GM19468 (cell line): ENCODE data around the gene TCAP.

Experiments
- ATAC-seq: cut with Tn5 transposase; IDR thresholded peaks from one replicate; pipeline ENCODE4 v1.9.1; 2021; ENCODE audit warnings: mild to moderate bottlenecking, moderate library complexity, moderate number of reproducible peaks; ENCODE audit not compliant: unreplicated experiment; ENCODE audit errors: extremely low read depth

The TCAP gene

DNA sequence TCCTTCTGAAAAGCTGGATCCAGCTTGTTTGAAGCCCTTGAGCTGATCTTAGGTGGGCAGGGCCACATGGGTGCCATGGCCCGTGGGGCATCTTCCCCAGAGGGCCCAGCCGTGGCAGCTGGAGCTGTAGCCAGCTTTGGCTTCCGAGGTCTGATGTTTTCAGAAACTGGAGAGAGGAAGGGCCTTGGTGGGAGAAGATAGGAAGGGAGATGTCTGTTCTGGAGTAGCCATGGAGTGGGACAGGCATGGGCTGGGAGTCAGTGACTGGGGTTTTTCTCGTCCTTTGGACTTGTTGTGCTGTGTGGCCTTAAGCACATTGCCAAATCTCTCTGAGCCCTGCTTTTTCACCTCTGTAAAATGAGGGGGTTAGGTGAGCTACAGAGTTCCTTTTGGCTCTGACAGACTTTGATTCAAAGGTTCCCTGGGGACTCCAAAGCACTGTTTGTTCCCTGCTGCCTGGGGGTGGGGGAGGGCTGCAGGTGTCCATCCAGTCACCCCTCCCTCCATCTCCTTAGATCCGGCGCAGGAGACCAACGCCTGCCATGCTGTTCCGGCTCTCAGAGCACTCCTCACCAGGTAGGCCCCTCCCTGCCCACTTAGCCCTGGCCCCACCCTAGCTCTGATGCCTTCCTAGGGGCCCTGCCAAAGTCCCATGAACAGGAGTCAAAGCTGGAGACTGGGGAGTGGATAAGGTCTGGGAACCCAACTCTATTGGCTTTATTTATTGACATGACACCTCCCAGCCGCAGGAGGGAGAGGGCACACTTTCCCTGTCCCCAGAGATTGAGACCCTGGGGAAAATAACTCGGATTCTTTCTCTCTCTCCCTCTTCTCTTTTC, 36.3 kb upstream of the TCAP start:
- no peak for ATAC-seq

DNA sequence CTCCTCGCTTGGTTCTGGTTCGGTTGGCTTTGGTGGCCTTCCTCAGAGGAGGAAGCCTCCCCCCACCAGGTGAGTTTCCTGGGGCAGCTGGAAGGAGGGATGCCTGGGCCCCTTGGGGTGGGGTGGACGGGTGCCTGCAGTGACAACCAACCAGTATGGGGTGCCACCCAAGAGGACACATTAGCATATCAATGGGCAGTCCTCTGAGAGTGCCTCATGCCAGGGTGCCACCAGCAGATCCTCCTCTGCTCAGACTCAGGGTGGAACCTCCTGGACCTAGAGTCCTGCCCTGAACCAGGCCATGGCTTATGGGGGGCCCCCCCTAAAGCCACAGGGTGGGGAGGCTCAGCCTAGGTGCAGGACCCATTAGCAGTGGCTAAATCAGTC, 35.7 kb upstream of the TCAP start:
- ATAC-seq, result no peak

DNA sequence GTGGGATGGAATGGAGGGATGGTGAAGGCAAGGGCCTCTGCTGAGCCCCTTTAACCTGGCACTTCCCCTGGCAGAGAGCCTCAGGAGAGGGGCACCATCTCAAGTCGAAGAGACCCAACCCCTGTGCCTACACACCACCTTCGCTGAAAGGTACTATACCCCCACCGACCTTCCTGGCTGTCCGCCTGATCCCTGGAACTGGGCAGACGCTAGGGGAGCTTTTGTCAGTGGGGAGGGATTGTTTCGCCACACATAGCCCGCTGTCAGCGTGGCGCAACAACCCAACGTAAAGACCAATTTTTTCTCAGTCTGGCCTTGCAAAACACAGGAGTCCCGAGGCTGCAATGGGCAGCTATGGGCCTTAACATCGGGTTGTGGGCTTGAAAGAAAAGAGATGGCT, 35.3 kb upstream of the TCAP start:
- ATAC-seq, result no peak

DNA sequence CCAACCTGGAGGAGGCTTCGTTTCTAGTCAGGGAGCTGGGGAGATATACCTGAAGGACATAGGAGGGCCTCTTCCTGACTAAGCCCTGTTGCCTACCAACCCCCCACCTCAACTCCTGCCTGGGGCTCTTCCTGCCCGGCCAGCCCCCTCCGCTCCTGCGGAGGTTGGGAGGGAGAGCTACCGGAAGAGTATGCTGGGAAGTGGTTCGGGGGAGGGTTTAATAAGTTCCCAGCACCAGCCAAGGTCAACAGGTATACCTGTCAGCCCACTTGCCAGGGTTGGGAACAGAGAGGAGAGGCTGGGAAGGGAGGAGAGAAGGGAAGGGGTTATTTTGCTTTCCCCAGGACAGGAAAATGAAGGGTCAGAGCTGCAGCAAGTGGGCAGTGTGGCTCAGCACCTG, 33.7 kb upstream of the TCAP start:
- ATAC-seq, result no peak

DNA sequence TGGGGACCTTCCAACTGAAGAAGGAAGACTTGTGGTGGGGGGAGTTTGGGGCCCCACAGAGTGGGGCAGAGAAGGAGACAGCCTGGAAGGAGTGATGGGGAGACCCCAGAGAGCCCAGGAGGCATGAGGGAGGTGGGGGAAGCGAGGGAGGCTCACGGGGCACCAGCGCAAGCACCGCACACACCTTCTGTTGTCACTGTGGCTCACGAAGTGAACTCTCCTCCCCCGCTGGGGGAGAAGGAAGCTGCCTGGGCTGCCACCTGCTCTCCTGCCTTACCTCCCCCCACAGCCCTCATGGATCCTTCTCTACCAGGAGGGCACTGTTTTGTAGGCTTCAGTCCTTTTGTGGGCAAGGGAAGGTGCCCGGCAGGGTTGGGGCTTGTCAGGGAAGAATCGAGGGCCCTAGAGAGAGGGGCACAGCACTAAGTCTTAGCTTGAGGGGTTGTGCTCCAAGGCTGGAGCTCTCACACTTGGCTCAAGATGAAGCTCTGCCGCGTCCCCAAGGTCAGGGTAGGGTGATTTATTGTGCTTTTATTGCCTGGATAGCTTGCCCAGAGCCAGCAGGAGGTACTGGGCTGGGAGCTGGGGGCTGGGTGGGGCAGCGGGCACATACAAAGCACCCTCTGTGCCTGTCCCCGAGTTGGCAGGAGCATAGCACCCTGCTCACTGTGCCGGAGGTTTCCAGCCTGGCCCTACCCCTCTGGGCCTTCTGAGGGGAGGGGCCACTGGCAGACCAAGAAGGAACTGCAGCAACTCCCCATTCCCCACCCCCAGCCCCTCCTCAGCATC, 32.8 kb upstream of the TCAP start:
- no peak for ATAC-seq

DNA sequence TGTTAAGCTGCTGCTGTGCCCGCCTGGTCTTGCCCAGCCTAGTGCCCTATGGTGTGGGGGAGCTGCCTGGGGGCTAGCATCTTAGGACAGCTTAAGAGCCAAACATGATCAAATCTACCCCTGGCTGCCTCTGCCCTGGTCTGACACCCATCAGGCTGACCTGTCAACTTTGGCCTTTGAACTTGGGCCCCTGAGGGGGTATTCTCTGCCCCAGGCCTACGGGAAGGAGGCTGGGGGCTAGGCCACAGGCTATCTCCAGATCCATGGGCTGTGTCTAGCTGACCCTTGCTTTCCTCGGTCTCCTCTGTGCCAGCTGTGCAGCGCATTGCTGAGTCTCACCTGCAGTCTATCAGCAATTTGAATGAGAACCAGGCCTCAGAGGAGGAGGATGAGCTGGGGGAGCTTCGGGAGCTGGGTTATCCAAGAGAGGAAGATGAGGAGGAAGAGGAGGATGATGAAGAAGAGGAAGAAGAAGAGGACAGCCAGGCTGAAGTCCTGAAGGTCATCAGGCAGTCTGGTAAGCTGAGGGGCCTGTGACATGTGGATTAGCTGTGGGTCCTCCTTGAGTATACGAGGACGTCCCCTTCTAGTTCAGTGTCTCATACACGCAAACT, 31.5 kb upstream of the TCAP start:
- no peak for ATAC-seq

DNA sequence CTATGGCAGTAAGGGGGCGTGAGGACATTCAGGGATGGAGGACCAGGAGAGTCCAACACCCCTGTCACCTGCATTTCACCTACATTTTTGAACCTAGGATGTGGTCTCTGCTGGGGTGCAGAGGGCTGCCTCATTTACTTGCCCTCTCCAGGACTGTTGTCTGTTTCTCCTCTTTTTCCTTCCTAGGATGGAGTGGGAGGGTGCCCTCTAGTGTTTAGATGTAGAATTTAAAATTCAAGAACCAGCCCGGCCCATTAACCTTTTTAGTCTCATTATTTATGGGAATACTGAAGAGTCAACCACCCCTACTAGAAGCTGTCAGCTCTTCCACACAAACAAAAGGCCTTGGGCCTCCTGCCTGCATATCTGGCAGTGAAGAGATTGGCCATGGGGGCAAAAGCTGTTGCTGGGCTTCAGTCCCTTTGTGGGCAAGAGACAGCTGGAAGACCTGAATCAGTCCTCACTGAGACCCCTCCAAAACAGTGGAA, 30.7 kb upstream of the TCAP start:
- ATAC-seq, result no peak

DNA sequence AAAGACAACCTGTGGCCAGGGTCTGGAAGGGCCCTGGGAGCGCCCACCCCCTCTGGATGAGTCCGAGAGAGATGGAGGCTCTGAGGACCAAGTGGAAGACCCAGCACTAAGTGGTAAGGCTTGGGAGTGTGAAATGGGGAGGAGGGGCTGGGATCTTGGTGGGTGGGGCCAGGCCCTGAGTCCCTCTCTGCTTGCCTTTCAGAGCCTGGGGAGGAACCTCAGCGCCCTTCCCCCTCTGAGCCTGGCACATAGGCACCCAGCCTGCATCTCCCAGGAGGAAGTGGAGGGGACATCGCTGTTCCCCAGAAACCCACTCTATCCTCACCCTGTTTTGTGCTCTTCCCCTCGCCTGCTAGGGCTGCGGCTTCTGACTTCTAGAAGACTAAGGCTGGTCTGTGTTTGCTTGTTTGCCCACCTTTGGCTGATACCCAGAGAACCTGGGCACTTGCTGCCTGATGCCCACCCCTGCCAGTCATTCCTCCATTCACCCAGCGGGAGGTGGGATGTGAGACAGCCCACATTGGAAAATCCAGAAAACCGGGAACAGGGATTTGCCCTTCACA, 29.5 kb upstream of the TCAP start:
- no peak for ATAC-seq

DNA sequence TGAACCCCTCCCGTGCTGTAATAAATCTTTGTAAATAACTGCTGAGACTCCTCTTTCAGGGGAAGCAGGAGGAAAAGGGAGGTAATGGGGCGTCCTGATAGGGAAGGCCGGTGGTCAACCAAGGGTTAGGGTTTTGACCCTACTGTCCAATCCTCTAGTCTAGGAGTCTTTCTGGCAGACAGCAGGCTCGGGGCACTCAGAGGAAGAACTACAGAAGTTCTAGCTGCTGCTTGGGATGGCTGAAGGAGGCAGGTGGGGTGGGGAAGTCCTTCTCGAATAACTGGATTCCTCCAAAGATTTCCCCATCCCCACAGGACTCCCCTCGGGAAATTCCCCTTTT, 28.6 kb upstream of the TCAP start:
- ATAC-seq, result no peak

DNA sequence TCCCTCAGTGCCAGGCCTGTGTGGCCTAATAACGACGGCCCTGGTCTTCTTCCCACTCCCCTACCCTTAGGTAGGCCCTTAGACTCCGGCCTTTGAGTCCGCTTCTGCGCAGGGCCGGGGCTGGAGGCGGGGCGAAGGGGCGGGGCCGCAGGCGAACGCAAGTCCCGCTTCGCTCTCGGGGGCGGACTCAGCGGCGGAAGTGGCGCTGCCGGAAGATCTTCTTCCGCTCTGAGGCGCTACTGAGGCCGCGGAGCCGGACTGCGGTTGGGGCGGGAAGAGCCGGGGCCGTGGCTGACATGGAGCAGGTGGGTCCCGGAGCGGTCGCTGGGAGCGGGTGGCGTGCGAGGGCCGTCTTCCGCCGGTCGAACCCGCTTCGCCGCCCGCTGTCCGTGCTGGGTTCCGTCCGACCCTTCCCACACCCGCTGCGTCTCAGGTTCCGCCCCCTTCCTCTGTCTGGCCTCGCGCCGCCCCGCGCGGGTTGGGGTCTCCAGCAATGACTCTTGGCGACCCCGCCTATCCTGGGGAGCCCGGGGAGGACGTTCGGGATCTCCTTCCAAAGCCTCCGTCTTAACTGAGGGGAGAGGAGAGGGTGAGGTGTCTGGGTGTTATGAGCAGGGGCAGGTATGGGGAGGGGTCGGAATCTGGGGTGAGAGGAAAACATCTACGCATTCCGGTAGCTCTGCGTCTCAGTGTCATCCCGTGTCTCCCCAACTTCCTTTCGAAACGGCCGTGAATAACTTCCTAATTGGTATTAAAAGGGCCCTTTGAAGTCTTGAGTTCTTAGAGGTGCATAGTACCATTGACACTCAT, 28.0 kb upstream of the TCAP start, which contains the start of gene STARD3:
STARD3 (plus strand) TSS at position 218 of the 810 bp plus-strand sequence. CDS start 16,388 bp downstream, outside the sequence.
- ATAC-seq, result peak; percentile 55

DNA sequence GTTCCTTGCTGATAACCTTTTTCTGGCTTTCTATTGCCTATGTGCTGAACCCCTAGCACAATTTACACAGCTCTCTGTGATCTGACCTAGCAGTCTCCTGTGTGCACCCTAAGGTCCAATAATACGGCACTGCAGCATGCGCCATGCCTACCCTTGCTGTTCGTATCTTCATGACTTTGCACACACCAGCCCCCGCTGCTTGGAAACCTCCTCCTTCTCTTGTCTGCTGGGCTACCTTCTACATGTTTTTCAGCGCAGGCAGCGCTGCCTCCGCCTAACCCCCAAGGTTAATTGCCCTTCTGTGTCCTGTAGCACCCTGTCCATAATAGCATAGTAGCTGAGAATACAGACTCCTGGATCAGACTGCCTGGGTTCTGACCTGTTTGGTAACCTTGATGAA, 26.8 kb upstream of the TCAP start:
- no peak for ATAC-seq

DNA sequence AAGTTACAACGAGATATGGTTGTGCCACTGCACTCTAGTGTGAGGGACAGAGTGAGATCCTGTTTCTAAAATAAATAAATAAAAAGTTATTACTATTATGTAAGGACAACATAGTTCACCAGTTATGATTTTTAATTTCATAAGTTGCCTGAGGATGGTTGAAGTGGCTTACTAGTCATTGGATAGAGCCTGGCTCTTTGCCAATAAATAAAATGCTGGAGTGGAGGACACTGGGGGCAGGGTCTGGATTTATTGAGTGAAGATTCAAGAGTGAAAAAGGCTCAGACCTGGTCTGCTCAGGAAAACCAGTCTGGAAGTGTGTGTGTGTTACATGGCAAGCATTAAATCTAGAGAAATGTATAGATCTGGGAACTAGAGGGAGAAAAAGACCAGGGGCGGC, 26.1 kb upstream of the TCAP start:
- ATAC-seq, result no peak

DNA sequence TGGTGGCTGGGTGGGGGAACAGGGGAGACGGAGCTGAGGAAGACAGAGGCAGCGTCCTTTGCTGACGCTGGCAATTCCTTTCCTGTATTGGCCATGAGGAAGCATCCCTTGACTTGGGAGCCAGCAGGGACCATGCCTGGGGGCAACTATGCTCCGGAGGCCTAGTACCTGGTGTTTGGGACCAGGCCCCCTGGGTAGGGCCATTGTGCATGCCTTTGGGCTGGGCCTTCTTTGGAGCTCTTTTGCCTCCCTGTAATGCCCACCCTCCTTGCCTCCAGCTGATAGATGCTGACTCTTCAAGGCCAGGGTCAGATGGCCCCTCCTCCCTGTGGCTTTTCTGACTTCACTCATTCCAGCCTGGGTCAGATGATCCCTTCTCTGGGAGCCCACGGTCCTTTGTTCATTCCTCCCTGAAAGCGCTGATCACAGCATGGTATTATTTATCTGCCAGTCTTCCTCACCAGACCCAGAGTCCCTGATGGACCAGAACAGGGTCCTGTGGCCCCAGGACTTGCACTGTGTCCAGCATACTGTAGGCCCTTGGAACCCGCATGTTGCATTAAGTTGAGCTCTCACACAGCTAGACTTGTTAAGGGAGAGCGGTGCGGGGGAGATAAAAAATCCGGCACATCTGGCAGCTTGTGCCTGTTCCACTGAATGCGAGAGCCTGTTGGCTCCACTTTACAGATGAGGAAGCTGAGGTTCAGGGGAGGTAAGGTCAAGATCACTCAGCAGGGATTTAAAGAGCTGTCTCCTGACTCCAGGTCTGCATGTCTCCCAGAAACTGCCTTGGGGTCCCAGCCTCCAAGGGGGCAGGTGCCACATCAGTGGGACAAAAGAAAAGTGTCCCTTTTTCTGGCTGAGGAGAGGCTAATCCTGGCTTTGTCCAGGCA, 25.3 kb upstream of the TCAP start:
- ATAC-seq, result no peak

DNA sequence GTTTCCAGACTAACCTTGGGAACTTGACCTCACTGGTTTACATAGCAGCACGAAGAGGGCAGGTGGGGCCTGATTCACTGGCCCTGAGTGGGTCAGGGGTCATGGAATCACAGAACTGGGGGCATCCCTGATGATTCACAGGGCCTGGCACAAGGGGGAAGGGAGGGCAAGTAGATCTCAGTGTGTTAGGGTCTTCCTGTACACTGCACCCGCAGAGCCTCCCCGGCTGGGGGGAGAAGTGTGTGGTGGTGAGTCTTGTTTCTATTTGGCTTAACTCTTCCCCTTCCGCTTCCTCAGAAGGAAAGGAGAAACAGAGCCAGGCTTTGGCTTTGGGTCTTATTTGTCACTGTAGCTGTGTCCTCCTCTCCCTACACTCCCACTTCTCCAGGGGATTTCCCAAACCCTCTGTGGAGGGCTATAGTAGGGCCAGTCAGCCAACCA, 24.5 kb upstream of the TCAP start:
- ATAC-seq, result no peak

DNA sequence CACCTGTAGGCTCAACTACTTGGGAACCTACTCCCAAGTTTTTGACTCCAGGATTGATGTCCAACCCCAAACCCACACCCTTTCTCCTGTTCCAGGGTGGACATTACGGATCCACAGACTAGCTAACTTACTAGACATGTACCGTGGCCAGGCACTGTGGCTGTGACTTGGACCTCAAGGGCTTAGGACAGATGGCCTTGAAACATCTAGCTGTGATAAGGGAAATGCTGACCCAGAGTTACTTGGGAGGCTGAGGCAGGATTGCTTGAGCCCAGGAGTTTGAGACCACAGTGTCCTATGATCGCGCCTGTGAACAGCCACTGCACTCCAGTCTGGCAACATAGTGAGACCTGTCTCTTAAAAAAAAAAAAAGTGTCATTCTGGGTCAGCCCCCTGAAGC, 24.1 kb upstream of the TCAP start:
- ATAC-seq, result no peak

DNA sequence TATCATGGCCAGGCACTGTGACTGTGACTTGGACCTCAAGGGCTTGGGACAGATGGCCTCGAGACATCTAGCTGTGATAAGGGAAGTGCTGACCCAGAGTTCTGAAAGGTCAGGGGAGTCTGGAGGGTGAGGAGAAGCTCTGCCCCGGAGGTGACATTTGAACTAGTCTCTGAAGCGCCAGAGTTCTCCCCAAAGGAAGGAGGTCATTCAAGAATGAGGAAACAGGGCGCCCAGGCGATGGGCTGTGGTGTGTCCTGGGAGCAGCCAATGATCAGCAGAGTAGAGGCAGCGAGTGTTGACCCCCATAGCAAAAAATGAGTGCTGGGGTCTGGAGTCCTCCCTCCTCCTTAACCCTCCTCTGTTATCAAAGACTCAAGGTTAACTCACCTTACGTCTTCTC, 23.3 kb upstream of the TCAP start:
- ATAC-seq, result no peak

DNA sequence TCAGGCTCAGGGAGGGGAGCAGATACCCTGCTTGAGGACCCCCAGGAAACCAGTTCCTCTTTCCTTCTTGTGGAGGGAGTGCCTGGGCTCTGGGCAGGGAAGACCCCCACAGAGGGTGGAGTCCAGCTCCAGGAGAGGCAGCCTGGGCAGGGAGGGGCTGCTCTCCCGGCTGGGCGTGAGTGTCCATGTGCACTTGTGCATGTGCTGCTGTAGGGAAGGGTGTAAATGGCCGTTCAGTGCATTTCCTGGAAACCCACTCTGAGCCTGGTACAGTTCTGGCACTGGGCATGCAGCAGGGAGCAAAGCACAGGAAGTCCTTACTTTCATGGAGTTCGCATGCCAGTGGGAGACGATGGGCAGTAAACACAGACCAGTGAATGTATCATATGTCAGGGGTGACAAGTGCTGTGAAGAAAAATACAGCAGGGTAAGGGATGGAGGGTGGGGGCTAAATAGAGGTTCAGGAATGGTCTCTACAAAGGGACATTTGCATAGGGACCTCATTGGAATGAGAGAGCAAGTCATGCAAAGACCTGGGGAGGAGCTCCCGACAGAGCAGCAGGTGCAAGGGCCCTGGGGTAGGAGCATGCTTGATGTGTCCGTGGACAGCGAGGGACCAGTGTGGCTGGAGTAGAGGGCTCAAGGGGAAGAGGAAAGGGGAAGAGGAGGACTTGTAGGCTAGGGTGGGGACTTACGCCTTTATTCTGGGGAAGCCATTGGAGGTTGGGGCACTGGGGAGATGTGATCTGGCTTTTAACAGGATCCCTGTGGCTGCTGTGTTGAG, 22.7 kb upstream of the TCAP start:
- no peak for ATAC-seq

DNA sequence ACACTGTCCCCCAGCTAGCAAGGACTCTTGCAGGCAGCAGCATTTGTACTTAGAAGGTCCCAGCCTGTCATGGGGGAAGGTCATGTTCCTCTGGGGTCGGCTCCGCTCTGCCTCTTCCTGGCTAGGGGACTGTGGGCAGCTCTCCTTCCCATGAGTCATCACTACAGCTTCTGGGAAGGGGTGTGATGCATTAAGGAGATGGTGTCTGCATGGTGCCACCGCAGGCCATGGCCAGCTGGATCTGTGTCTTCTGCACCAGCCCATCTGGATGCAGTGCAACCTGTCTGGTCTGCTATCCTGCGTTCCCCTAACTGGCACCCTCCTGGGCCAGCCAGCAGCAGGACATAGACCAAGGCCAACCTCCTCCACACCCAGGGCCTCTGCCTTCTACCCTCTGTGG, 21.9 kb upstream of the TCAP start:
- ATAC-seq, result no peak
